ENCODE data around the gene MINPP1.

DNA sequence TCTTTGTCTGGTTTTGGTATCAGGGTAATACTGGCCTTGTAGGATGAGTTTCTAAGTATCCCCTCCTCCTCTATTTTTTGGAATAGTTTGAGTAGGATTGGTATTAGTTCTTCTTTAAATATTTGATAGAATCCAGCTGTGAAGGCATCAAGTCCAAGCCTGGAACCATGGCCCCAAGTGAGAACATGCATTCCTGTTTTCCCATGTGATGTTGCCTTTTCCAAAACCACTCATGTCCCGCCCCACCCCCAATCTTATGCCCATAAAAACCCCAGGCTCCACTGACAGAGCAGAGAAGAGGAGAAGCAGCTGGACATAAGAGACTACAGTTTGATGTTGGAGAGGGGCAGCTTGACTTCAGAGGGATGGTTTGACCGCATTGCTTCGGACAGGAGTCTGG, 71.2 kb downstream of the MINPP1 start:
- TF ChIP-seq, protein P1, sequence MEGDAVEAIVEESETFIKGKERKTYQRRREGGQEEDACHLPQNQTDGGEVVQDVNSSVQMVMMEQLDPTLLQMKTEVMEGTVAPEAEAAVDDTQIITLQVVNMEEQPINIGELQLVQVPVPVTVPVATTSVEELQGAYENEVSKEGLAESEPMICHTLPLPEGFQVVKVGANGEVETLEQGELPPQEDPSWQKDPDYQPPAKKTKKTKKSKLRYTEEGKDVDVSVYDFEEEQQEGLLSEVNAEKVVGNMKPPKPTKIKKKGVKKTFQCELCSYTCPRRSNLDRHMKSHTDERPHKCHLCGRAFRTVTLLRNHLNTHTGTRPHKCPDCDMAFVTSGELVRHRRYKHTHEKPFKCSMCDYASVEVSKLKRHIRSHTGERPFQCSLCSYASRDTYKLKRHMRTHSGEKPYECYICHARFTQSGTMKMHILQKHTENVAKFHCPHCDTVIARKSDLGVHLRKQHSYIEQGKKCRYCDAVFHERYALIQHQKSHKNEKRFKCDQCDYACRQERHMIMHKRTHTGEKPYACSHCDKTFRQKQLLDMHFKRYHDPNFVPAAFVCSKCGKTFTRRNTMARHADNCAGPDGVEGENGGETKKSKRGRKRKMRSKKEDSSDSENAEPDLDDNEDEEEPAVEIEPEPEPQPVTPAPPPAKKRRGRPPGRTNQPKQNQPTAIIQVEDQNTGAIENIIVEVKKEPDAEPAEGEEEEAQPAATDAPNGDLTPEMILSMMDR (IDR thresholded peaks at IDR 0.05; ENCODE audit: low read depth, low read length) = no peak
- TF ChIP-seq POLR2A (IDR thresholded peaks at IDR 0.05; ENCODE audit: extremely low read depth, insufficient read length) (no peak), MAX (IDR thresholded peaks at IDR 0.05; ENCODE audit: low read depth, low read length) (no peak), MYC (IDR thresholded peaks at IDR 0.05; ENCODE audit: low read depth, low read length) (no peak)
